Stimulated activated CD8-positive, alpha-beta memory T cell treated with anti-CD3 and anti-CD28 coated beads, Interleukin-15, amount 100 ng/mL, for 48 hours (primary cell): Measurements from ENCODE around the gene CBX8.

Experiments used
- DNase-seq, 2 donors: peaks; one replicate each; pipeline ENCODE4 v3.0.0-alpha.2; 2020; ENCODE audit warnings: low read depth in 2 of 2

CBX8 gene

GRCh38 chr17:79796763-79797491 is at the start of gene CBX8:
Gene CBX8 (minus strand): TSS chr17:79797077. CDS start chr17:79796998, 79 bp downstream.
- peak; percentile 100 for DNase-seq

- no peak for DNase-seq
These were observed 48.7 kb upstream of the CBX8 start for GRCh38 chr17:79845601-79845949.

GRCh38 chr17:79844869-79845600 is 48.2 kb upstream of the CBX8 start:
- peak; percentile 36 for DNase-seq

- no peak for DNase-seq
These were observed 47.2 kb upstream of the CBX8 start for GRCh38 chr17:79843816-79844800.

GRCh38 chr17:79843474-79843815 is 46.6 kb upstream of the CBX8 start:
- no peak for DNase-seq

- no peak for DNase-seq
These were observed 46.0 kb upstream of the CBX8 start for GRCh38 chr17:79842656-79843473.

GRCh38 chr17:79842136-79842655 is 45.3 kb upstream of the CBX8 start:
- no peak for DNase-seq

GRCh38 chr17:79841369-79842135 is 44.7 kb upstream of the CBX8 start:
- no peak for DNase-seq

- DNase-seq: no peak
These were observed 44.1 kb upstream of the CBX8 start for GRCh38 chr17:79840989-79841286.

- DNase-seq: no peak
These were observed 43.6 kb upstream of the CBX8 start for GRCh38 chr17:79840269-79840988.

- DNase-seq: peak; percentile 86 to 91
These were observed 42.7 kb upstream of the CBX8 start, which contains the start of gene CBX4 for GRCh38 chr17:79839356-79840268. Gene CBX4 (minus strand): TSS chr17:79839440. CDS start chr17:79839251, 189 bp downstream.

GRCh38 chr17:79838522-79839274 is 41.8 kb upstream of the CBX8 start:
- peak; percentile 39 to 45 for DNase-seq

GRCh38 chr17:79837888-79838521 is 41.1 kb upstream of the CBX8 start:
- no peak for DNase-seq

GRCh38 chr17:79836972-79837887 is 40.4 kb upstream of the CBX8 start:
- DNase-seq: peak; percentile 45 to 61

GRCh38 chr17:79836510-79836971 is 39.7 kb upstream of the CBX8 start:
- DNase-seq: no peak

GRCh38 chr17:79835953-79836509 is 39.2 kb upstream of the CBX8 start:
- no peak for DNase-seq
